T1000 (cell line): ENCODE data around the gene LIPM.
A peak's percentile ranks its signal among the peaks of the same experiment; 100 is the strongest.

Experiments
- DNase-seq: peaks from one replicate; lab custom pipeline; 2025; ENCODE audit warnings: mixed read lengths; lab: John Stamatoyannopoulos, UW

LIPM gene

GRCh38 chr10:88802523-88803285 is at the start of gene LIPM:
Gene LIPM (plus strand): TSS chr10:88802730. CDS start chr10:88802897, 167 bp downstream.
- no peak for DNase-seq

- DNase-seq, result no peak
Observed at GRCh38 chr10:88754287-88754686, 48.2 kb upstream of the LIPM start.

GRCh38 chr10:88755753-88756152 is 46.8 kb upstream of the LIPM start:
- no peak for DNase-seq

GRCh38 chr10:88756660-88757059 is 45.9 kb upstream of the LIPM start:
- no peak for DNase-seq

- DNase-seq, result no peak
Observed at GRCh38 chr10:88759366-88760101, 43.0 kb upstream of the LIPM start, which contains the start of gene LIPN. Gene LIPN (plus strand): TSS chr10:88760020. CDS start chr10:88761406, 1,386 bp downstream.

- no peak for DNase-seq
Observed at GRCh38 chr10:88762906-88763305, 39.6 kb upstream of the LIPM start.

GRCh38 chr10:88763441-88763840 is 39.1 kb upstream of the LIPM start:
- DNase-seq, result no peak

- DNase-seq, result no peak
Observed at GRCh38 chr10:88764110-88764509, 38.4 kb upstream of the LIPM start.

GRCh38 chr10:88765816-88766215 is 36.7 kb upstream of the LIPM start:
- no peak for DNase-seq

GRCh38 chr10:88769384-88769783 is 33.1 kb upstream of the LIPM start:
- no peak for DNase-seq

GRCh38 chr10:88781206-88781605 is 21.3 kb upstream of the LIPM start:
- no peak for DNase-seq

- DNase-seq, result no peak
Observed at GRCh38 chr10:88782222-88782621, 20.3 kb upstream of the LIPM start.

GRCh38 chr10:88783724-88784123 is 18.8 kb upstream of the LIPM start:
- DNase-seq, result no peak

GRCh38 chr10:88786032-88786770 is 16.3 kb upstream of the LIPM start:
- DNase-seq, result no peak

GRCh38 chr10:88787463-88787862 is 15.1 kb upstream of the LIPM start:
- DNase-seq, result no peak

- DNase-seq, result no peak
Observed at GRCh38 chr10:88788924-88789323, 13.6 kb upstream of the LIPM start.

GRCh38 chr10:88791924-88792323 is 10.6 kb upstream of the LIPM start:
- DNase-seq, result no peak

GRCh38 chr10:88792661-88793060 is 9.9 kb upstream of the LIPM start:
- peak; percentile 17 for DNase-seq

- no peak for DNase-seq
Observed at GRCh38 chr10:88793712-88794299, 8.7 kb upstream of the LIPM start.

- no peak for DNase-seq
Observed at GRCh38 chr10:88794731-88795130, 7.8 kb upstream of the LIPM start.

- DNase-seq, result no peak
Observed at GRCh38 chr10:88800152-88801125, 2.1 kb upstream of the LIPM start.
